Measurements from ENCODE around the gene RTTN. TPM values are rescaled to one million over a fixed set of nuclear protein-coding genes. Genes with fewer than 3 reads are reported as not detected.
"Not testable (repeated sequence)": the region's sequence is repeated elsewhere in the genome, so short reads cannot be mapped to it uniquely, and the experiment has no call there.

The RTTN gene, protein sequence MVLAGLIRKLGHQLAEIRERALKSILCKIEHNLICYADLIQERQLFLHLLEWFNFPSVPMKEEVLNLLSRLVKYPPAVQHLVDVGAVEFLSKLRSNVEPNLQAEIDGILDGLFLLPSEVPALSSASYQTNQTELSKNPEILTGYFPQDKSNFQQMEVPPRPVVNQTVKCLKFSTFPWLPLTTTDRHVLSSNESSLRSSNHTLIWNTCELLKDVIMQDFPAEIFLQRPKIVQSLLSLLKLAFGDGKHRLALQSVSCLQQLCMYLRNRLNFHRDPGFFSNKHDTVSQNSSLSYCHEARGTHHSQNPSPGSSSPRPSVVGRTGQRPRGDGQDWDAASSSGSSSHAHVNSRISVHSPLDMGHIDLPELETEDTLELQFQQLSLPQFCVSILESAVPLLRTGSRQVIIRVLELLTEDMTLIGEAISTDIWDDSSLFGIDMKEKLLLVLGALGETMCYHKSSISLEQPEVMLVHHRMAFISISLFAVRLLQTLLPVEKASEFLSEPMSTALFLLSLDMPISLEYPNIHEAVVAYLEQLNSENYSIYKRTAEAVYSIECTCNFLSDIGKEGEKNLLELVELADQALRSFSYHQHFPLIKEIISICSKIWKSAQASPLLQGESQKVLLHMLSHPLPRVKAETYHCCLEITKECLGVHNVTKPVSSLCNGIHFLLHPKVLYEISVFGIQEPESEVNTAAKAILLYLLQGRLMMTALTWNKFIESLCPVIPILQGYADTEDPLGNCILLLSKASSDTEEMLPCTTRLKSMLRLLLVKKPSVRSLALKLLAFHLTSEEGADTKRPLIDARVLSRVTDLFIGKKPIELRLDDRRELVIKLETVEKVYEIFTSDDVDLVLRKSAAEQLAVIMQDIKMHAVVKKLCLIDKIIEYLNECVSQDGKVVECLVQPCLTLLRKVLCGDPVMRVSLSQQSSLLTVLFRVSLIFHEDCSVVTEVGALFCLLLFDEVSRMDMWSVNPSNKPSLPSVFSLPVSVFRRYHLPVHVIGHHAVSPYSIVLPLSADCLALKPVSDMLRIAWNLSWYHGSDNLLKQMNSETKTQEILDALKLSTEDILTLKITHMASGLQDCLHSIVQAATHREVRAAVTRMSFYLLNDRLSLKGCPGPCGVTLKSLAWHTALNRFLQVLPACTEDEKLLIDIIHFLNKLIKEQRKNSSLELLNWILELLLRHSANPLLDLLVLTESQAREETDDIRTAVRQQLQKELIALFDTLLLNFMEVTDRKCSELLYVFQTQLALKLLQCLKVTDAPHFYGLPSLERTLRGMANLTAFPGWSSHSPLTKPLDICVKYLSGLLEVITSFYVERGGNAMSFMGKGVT (N-terminal part only)
- 10 to 100 TPM; 25.4 to 26.6 TPM for total RNA-seq
- polyA plus RNA-seq = 1 to 10 TPM; 2.6 to 4.8 (median 3.2) TPM
- 34.0 to 59.4 (median 52.4) reads per million in 6 experiments for total RNA-seq

DNA sequence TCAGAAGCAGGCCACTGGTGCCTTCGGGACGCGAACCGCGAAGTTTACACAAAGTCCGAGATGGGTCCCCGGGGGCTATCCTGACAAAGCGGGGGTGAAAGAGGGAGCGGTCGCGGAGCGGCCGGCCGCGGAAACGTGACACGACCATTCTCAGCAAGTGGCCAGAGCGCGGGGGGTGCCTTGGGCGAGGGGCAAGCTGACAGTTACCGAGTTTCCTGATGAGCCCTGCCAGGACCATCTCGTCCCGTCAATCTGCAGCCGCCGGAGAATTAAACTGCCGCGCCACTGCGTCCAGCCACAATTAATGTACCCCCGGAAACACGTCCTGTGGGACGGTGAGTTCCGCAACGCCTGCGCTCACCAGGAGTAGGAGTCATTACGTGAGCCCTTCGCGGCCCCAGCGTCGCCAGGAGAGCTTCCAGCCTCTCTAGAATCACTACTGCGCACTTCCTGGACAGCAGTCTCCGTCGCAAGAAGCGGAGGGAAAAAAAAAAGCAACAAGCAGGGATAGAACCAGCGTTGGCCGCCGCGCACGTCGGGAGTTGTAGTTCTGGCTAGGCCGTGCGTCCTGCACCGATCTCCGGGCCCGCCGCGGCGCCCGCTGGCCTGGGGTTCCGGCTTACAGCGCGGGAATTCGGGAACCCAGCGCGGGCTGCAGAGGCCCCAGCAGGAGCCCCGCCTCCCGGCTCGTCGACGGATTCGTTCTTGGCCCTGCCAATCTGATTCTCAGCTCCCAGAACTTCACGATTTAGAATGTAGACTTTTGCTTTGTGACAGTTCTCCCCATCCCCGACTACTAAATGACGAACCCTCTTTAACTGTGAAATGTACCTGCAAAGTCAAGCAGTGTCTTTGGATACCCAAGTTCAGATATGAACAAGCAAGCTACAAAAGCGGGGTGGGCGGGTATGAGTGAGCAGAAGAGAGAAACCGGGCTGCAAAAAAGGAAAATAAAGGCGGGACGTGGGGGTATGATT lies at the start of gene RTTN:
RTTN (minus strand) TSS at position 267 of the 977 bp plus-strand sequence; CDS start at position 238, 29 bp downstream.
- peak within 1 kb of the TSS; percentile 97 to 99 (median 99) for H3K27ac Mint-ChIP-seq
- peaks cover 0 to 3% (median 0%) of the 10 kb centered on the region in 5 donors for H3K27me3 Mint-ChIP-seq
- POLR2A ChIA-PET = interaction anchor here (0.8 to 1.5 kb wide), 3 partner anchors 9 to 1491 kb away, joined by 3 to 7 read pairs (median 3); partner anchors contain the start of gene TMX3
- H3K36me3 Mint-ChIP-seq = peaks cover 0 to 18% (median 2%) of the 10 kb centered on the region in 3 donors
- ATAC-seq (peak; percentile 94), DNase-seq (peak; percentile 84 to 96 (median 90))
- H3K9me3 Mint-ChIP-seq = no peaks in the 10 kb centered on the region
- H3K4me3 Mint-ChIP-seq = peak within 1 kb of the TSS; percentile 93 to 99 (median 98)
- H3K4me1 Mint-ChIP-seq = peaks cover 12 to 32% (median 27%) of the 10 kb centered on the region in 4 donors

DNA sequence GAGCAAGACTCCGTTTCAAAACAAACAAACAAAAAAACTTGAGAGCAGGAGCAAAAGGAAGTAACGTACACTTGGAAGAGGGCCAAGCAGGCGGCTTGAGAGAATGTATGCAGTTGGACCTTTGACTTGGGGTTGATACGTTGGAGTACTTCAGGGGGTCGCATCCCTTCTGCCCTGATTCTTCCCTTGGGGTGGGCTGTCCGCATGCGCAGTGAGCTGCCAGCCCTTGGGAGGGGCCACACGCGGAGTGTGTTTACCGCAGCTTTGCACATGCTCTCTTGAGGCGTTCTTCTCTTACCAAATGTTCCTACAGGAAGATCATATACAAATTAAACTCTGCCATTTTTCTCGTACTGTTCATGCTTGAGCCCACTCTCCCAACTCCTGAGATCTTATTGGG lies 45.3 kb upstream of the RTTN start:
- Mint-ChIP-seq H3K9me3 (no peaks in the 10 kb centered on the region), H3K27me3 (peaks cover 0 to 4% (median 0%) of the 10 kb centered on the region in 5 donors), H3K4me3 (no peak overlapping the region), H3K36me3 (no peaks in the 10 kb centered on the region), H3K27ac (no peak overlapping the region), H3K4me1 (no peaks in the 10 kb centered on the region)
- ATAC-seq (no peak), DNase-seq (no peak)
- POLR2A ChIA-PET = no interaction called here

DNA sequence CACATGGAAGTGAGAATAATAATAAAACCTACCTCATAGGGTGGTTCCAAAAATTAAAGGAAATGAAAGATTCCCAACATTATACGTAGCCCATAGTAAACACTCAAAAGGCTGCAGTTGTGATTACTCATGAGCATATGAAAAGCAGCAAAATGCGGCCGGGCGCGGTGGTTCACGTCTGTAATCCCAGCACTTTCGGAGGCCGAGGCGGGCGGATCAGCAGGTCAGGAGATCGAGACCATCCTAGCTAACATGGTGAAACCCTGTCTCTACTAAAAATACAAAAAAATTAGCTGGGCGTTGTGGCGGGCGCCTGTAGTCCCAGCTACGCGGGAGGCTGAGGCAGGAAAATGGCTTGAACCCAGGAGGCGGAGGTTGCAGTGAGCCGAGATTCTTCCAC lies 44.4 kb upstream of the RTTN start:
- H3K4me3 Mint-ChIP-seq, ATAC-seq, H3K27ac Mint-ChIP-seq, H3K9me3 Mint-ChIP-seq, H3K4me1 Mint-ChIP-seq, H3K36me3 Mint-ChIP-seq, DNase-seq, H3K27me3 Mint-ChIP-seq, POLR2A ChIA-PET: not testable (repeated sequence)

DNA sequence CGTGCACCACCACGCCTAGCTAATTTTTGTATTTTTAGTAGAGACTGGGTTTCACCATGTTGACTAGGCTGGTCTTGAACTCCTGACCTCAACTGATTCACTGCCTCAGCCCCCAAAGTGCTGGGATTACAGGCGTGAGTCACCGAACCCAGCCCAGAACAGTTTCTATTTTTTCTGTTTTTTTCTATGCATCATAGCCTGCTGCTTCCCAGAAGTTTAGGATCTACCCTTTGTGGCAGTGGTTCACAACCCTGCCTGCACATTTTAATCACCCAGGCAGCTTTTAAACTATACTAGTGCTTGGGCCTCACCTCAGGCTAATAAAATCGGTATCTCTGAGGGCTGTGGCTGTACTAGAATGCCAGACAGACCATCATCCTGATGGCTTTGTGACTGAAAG lies 43.6 kb upstream of the RTTN start:
- Mint-ChIP-seq H3K36me3 (no peaks in the 10 kb centered on the region), H3K27me3 (peaks cover 0 to 4% (median 0%) of the 10 kb centered on the region in 5 donors), H3K4me1 (no peaks in the 10 kb centered on the region), H3K9me3 (no peaks in the 10 kb centered on the region), H3K4me3 (no peak overlapping the region), H3K27ac (no peak overlapping the region)
- POLR2A ChIA-PET = no interaction called here
- DNase-seq (no peak), ATAC-seq (no peak)

DNA sequence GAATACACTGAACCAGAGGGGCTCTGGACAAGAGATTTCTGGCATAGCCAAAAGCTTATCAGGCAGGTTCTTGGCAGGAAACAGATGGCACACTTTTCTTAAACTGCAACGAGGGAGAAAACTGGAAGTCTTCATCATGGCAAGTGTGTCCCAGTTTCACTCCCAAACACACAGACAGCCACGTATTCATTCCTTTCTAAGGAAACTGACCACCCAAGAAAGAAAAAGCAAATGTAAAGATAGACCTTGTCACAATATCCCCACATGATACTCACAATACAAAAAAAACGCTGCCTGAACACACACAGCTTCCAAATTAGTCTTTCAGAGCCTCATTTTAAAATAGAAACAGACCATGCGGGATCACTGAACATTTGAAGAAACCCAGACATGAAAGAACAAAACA lies 40.6 kb upstream of the RTTN start:
- POLR2A ChIA-PET = no interaction called here
- ATAC-seq (no peak), DNase-seq (no peak)
- Mint-ChIP-seq H3K4me3 (no peak overlapping the region), H3K27ac (no peak overlapping the region), H3K4me1 (no peaks in the 10 kb centered on the region), H3K36me3 (no peaks in the 10 kb centered on the region), H3K9me3 (peaks cover 0 to 3% (median 0%) of the 10 kb centered on the region in 9 donors), H3K27me3 (peaks cover 0 to 6% (median 0%) of the 10 kb centered on the region in 5 donors)

DNA sequence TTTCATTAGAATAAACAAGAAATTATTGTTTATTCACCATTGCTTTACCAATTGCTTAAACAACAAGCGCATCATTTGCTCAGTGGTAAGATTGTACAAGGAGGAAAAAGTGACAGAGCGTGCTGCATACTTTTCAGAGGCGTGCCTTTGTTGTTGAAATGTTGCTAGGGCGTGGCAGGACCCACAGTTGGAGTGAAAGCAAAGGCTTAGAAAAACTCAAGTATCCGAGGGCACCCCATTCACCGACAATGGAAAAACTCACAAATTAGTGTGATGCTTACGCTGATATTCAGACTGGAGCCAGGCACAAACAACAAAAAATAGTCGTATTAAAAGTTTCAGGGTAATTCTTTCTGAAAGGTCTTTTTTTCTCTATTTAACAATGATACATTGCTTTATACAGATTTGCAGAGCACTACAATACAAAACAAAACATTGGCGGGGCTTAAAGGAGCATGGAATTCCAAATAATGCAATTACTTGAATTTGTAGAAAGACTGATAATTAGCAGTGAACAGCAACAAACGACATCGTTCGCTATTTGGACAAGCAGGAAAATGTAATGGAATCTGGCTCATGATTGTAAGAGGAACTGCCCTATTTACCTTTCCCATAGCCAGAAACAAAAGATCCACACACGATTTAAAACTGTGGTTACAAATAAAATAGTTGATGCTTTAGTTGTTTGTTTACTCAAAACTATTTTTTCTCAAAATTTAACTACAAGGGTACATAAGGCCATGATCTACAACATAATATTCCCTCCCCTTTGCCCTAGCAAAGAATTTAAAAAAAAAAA lies 37.8 kb upstream of the RTTN start:
- Mint-ChIP-seq H3K27me3 (peaks cover 0 to 27% (median 8%) of the 10 kb centered on the region in 5 donors), H3K9me3 (peaks cover 0 to 3% (median 0%) of the 10 kb centered on the region in 9 donors), H3K36me3 (no peaks in the 10 kb centered on the region), H3K4me3 (no peak overlapping the region), H3K4me1 (no peaks in the 10 kb centered on the region), H3K27ac (no peak overlapping the region)
- ATAC-seq (no peak), DNase-seq (no peak)
- POLR2A ChIA-PET = no interaction called here

DNA sequence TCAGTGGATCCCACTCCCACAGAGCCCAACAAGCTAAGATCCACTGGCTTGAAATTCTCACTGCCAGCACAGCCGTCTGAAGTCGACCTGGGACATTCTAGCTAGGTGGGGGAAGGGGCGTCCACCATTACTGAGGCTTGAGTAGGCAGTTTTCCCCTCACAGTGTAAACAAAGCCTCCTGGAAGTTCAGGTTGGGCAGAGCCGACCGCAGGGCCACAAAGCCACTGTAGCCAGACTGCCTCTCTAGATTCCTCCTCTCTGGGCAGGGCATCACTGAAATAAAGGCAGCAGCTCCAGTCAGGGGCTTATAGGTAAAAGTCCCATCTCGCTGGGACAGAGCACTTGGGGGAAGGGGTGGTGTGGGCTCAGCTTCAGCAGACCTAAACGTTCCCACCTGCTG lies 31.4 kb upstream of the RTTN start:
- H3K27ac Mint-ChIP-seq, H3K9me3 Mint-ChIP-seq, H3K36me3 Mint-ChIP-seq, ATAC-seq, POLR2A ChIA-PET, DNase-seq, H3K4me1 Mint-ChIP-seq, H3K4me3 Mint-ChIP-seq: not testable (repeated sequence)
- peaks cover 2 to 74% (median 33%) of the 10 kb centered on the region in 5 donors for H3K27me3 Mint-ChIP-seq

DNA sequence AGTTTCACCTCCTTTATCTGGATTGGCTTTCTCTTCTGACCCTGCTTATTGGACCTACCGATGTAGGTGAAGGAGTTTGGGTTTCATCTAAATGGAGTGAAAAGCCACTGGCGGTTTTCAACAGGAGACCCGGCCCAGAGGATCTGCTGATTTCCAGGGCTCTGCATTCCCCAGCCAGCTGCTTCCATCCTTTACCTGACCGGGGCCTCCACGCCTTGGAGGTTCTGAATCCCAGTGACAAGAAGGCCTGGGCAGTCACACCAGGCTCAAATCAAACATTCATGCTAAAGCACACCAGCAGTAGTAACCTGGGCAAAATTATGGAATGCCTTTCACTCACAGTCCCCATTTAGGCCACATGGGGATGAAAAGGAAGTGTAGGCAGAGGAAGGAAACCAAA lies 30.0 kb upstream of the RTTN start:
- no peaks in the 10 kb centered on the region for H3K36me3 Mint-ChIP-seq
- H3K9me3 Mint-ChIP-seq = no peaks in the 10 kb centered on the region
- no peak overlapping the region for H3K27ac Mint-ChIP-seq
- ATAC-seq = no peak
- no peak for DNase-seq
- POLR2A ChIA-PET = no interaction called here
- peaks cover 2 to 78% (median 35%) of the 10 kb centered on the region in 5 donors for H3K27me3 Mint-ChIP-seq
- peaks cover 0 to 1% (median 0%) of the 10 kb centered on the region in 4 donors for H3K4me1 Mint-ChIP-seq
- no peak overlapping the region for H3K4me3 Mint-ChIP-seq

DNA sequence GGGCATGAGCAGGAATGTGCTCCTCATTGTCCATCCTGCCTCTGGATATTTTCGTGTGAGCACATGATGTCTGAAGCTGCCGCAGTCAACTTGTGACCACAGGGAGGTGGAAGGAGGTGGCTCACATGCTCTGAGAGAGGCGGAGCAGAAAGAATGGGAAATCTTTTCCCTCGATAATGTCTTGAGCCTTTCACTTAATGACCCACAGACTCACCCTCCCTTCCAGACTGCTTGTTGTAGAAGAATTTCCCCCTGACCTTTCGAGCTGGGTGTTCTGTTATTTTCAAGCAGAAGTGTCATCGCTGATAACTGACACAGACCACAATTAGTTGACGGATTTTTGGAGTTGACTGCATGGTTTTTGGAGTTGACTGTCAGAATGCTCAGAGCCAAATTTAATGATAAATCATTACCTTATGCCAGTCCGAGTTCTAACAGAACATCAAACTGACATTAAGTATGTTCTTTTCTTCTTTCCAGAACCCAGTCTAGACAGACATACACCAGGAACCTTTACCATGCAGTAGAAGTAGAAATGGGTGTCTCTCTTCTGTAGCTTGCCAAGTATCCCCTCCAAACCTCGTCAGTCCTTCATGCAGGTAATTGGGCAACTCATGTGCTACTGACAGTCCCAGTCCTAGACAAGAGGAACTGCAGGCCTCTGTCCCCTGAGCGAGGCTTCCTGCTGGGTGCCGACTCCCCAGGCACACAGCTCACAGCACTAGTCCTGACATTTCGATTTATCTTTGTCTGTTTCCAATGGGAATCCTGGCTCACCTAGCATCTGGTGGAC lies 29.4 kb upstream of the RTTN start:
- no peak overlapping the region for H3K27ac Mint-ChIP-seq
- POLR2A ChIA-PET = no interaction called here
- peaks cover 0 to 1% (median 0%) of the 10 kb centered on the region in 4 donors for H3K4me1 Mint-ChIP-seq

DNA sequence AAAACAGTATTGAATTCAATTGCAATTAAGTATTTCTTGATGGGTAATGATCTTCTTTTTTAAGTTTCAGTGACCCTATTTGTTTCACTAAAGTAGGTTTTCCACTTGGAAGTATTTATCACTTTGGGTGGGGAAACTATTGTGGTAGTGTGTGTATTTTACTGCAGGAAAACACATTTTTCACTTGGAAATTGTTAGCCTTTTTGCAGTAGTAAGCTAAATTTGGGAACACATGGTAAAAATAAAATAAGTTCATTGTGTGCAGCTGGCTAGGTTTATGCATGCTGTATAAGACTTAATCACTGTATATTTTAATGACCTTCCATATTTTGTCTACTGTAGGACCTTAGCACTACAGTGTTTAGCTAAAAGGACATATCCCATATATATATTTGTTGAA lies 28.5 kb upstream of the RTTN start:
- peaks cover 0 to 8% (median 2%) of the 10 kb centered on the region in 9 donors for H3K9me3 Mint-ChIP-seq
- peaks cover 0 to 2% (median 0%) of the 10 kb centered on the region in 3 donors for H3K36me3 Mint-ChIP-seq
- DNase-seq (no peak), ATAC-seq (no peak)
- peaks cover 7 to 78% (median 29%) of the 10 kb centered on the region in 5 donors for H3K27me3 Mint-ChIP-seq
- no peak overlapping the region for H3K27ac Mint-ChIP-seq
- H3K4me1 Mint-ChIP-seq = peaks cover 0 to 1% (median 0%) of the 10 kb centered on the region in 4 donors
- POLR2A ChIA-PET = no interaction called here
- H3K4me3 Mint-ChIP-seq = no peak overlapping the region

More for the DNA sequence above, 29.4 kb upstream of the RTTN start:
- ATAC-seq = no peak
- Mint-ChIP-seq H3K9me3 (peaks cover 0 to 2% (median 0%) of the 10 kb centered on the region in 9 donors), H3K27me3 (peaks cover 4 to 78% (median 38%) of the 10 kb centered on the region in 5 donors), H3K4me3 (no peak overlapping the region), H3K36me3 (no peaks in the 10 kb centered on the region)
- DNase-seq = no peak
